Keratinocyte (primary cell): Measurements from ENCODE around the gene STK35. TPM values are rescaled to one million over a fixed set of nuclear protein-coding genes. Genes with fewer than 3 reads are reported as not detected.

ENCODE experiments used
- DNase-seq: peaks from one replicate; pipeline ENCODE4 v3.0.0-alpha.2; 2011; ENCODE audit warnings: low read depth, missing footprints, low spot score
- FAIRE-seq: peaks from 2 replicates; lab custom pipeline; 2011; peaks lifted over from hg19 to GRCh38; lab: Jason Lieb, UNC
- H2AFZ ChIP-seq: 2 replicates; pipeline ENCODE4 v1.6.0; 2012; ENCODE audit warnings: low read length, control low read depth, inconsistent platforms; ENCODE audit not compliant: control insufficient read depth
- H3K27ac ChIP-seq: 2 replicates; pipeline ENCODE4 v1.5.1; 2011; ENCODE audit warnings: low read length; ENCODE audit not compliant: control insufficient read depth, insufficient read depth
- H3K27me3 ChIP-seq: 3 replicates; pipeline ENCODE4 v1.6.0; 2011; ENCODE audit warnings: low read length; ENCODE audit not compliant: control insufficient read depth, insufficient read depth; ENCODE audit errors: extremely low read depth
- H3K36me3 ChIP-seq, 2 experiments: 2 replicates in 1 of 2; 3 replicates in 1 of 2; pipeline ENCODE4 v1.5.1; 2011; ENCODE audit warnings: low read length in 2 of 2, mild to moderate bottlenecking in 1 of 2; ENCODE audit not compliant: control insufficient read depth in 2 of 2, insufficient read depth in 2 of 2; ENCODE audit errors: extremely low read depth in 1 of 2
- H3K4me1 ChIP-seq: 3 replicates; pipeline ENCODE4 v1.5.1; 2011; ENCODE audit warnings: low read length; ENCODE audit not compliant: control insufficient read depth, insufficient read depth; ENCODE audit errors: extremely low read depth
- H3K4me2 ChIP-seq: 3 replicates; pipeline ENCODE4 v1.6.0; 2011; ENCODE audit warnings: low read depth, low read length; ENCODE audit not compliant: control insufficient read depth, insufficient read depth; ENCODE audit errors: extremely low read depth
- H3K4me3 ChIP-seq, 3 experiments: fragments of 200-600 bp in 1 of 3; sonication (generic) in 1 of 3; 2 replicates in 2 of 3; 3 replicates in 1 of 3; pipeline ENCODE4 v1.5.1; 2011 to 2016; ENCODE audit warnings: low read length in 3 of 3, mild to moderate bottlenecking in 3 of 3, control low read depth in 2 of 3, inconsistent platforms in 1 of 3, low read depth in 1 of 3, mixed read lengths in 1 of 3, mixed run types in 1 of 3, moderate library complexity in 1 of 3; ENCODE audit not compliant: control insufficient read depth in 2 of 3, insufficient read depth in 2 of 3; ENCODE audit errors: extremely low read depth in 1 of 3
- H3K79me2 ChIP-seq: 2 replicates; pipeline ENCODE4 v1.6.0; 2012; ENCODE audit warnings: low read length; ENCODE audit not compliant: control insufficient read depth, insufficient read depth
- H3K9ac ChIP-seq: 3 replicates; pipeline ENCODE4 v1.6.0; 2011; ENCODE audit warnings: low read length; ENCODE audit not compliant: control insufficient read depth, insufficient read depth; ENCODE audit errors: extremely low read depth
- H3K9me1 ChIP-seq: 3 replicates; pipeline ENCODE4 v1.6.0; 2011; ENCODE audit warnings: low read length; ENCODE audit not compliant: control insufficient read depth, insufficient read depth; ENCODE audit errors: extremely low read depth
- H3K9me3 ChIP-seq: 2 replicates; pipeline ENCODE4 v1.5.1; 2012; ENCODE audit warnings: low read depth, low read length; ENCODE audit not compliant: control insufficient read depth
- H4K20me1 ChIP-seq: 3 replicates; pipeline ENCODE4 v1.6.0; 2011; ENCODE audit warnings: low read length; ENCODE audit not compliant: control insufficient read depth, insufficient read depth; ENCODE audit errors: extremely low read depth
- CTCF ChIP-seq, 3 experiments: IDR thresholded peaks in 1 of 3; conservative IDR thresholded peaks in 1 of 3; optimal IDR thresholded peaks in 1 of 3; 2 replicates in 2 of 3; 3 replicates in 1 of 3; pipeline versions ENCODE3 to v1.5.1; 2011; ENCODE audit warnings: low read length in 3 of 3, mild to moderate bottlenecking in 3 of 3, moderate library complexity in 2 of 3, control low read depth in 1 of 3, inconsistent platforms in 1 of 3; ENCODE audit not compliant: insufficient read depth in 2 of 3; ENCODE audit errors: extremely low read depth in 1 of 3
- EZH2 ChIP-seq: IDR thresholded peaks from one replicate; pipeline ENCODE4 v1.6.1; 2012; ENCODE audit warnings: inconsistent platforms, mild to moderate bottlenecking, low read length, moderate library complexity
- dilution Hi-C: fragments of 300-500 bp; cut with MboI; formaldehyde crosslinking; loops from one replicate; pipeline ENCODE4 v1.7.0; 2020; ENCODE audit warnings: low sequenced_read_pairs; ENCODE audit not compliant: extremely low pct_ligation_motif_present
- polyA plus RNA-seq, 5 experiments: library from polyadenylated mRNA; depleted of rRNA in 3 of 5; stranded (reverse) in 3 of 5; stranded (forward) in 1 of 5; unstranded in 1 of 5; fragments of >200 nt; gene quantifications; 1 replicate in 1 of 5; 2 replicates in 3 of 5; 3 replicates in 1 of 5; pipeline versions ENCODE4 v1.2.1 to v1.2.3, GENCODE V29; 2011 to 2012; ENCODE audit warnings: missing spikeins in 2 of 5, low read depth in 1 of 5, low replicate concordance in 1 of 5

Gene STK35
- polyA plus RNA-seq, 1 donor (not counting 4 experiments of a cell fraction or from before 2014, with no cell fraction given): 6.5 TPM

GRCh38 chr20:2151858-2152281 is 50.2 kb downstream of the STK35 start:
- H3K9me1 ChIP-seq: peaks cover 4% of the 10 kb centered on the region
- TF ChIP-seq EZH2 (no peak), CTCF (optimal IDR thresholded peaks at IDR 0.05 in 1 of 3, IDR thresholded peaks at IDR 0.05 in 1 of 3, conservative IDR thresholded peaks at IDR 0.05 in 1 of 3; ENCODE audit: extremely low read depth in 1 of 3, insufficient read depth in 2 of 3, low read length in 3 of 3) (no peak)
- no peak overlapping the region for H3K4me3 ChIP-seq
- H3K9ac ChIP-seq: no peak overlapping the region
- no peak overlapping the region for H2AFZ ChIP-seq
- no peaks in the 10 kb centered on the region for H4K20me1 ChIP-seq
- FAIRE-seq (peak; percentile 77), DNase-seq (no peak)
- H3K9me3 ChIP-seq: no peaks in the 10 kb centered on the region
- peaks cover 3 to 5% of the 10 kb centered on the region in 2 experiments for H3K36me3 ChIP-seq
- dilution Hi-C loops: no loop called here
- H3K27ac ChIP-seq: peak overlapping the region; percentile 2
- H3K4me2 ChIP-seq: peak overlapping the region; percentile 0
- peaks cover 26% of the 10 kb centered on the region for H3K4me1 ChIP-seq
- H3K79me2 ChIP-seq: no peaks in the 10 kb centered on the region
- H3K27me3 ChIP-seq: no peaks in the 10 kb centered on the region

GRCh38 chr20:2152317-2152716 is 50.7 kb downstream of the STK35 start:
- dilution Hi-C loops: no loop called here
- Histone ChIP-seq H3K9ac (no peak overlapping the region), H3K4me2 (peak overlapping the region; percentile 0), H3K36me3 (peaks cover 1 to 5% of the 10 kb centered on the region in 2 experiments), H3K9me3 (no peaks in the 10 kb centered on the region), H3K27ac (peak overlapping the region; percentile 2), H2AFZ (no peak overlapping the region), H3K4me1 (peaks cover 27% of the 10 kb centered on the region), H3K4me3 (no peak overlapping the region), H3K9me1 (peaks cover 4% of the 10 kb centered on the region), H4K20me1 (no peaks in the 10 kb centered on the region), H3K79me2 (no peaks in the 10 kb centered on the region), H3K27me3 (no peaks in the 10 kb centered on the region)
- FAIRE-seq: no peak
- no peak for TF ChIP-seq CTCF (optimal IDR thresholded peaks at IDR 0.05 in 1 of 3, IDR thresholded peaks at IDR 0.05 in 1 of 3, conservative IDR thresholded peaks at IDR 0.05 in 1 of 3; ENCODE audit: extremely low read depth in 1 of 3, insufficient read depth in 2 of 3, low read length in 3 of 3)
- no peak for TF ChIP-seq EZH2
- DNase-seq: no peak
